Endothelial cell of umbilical vein (primary cell): ENCODE results near the gene SLC25A31. TPM values are rescaled to one million over a fixed set of nuclear protein-coding genes. Genes with fewer than 3 reads are reported as not detected.

ENCODE experiments used
- BruUV-seq: library from RNA; stranded (reverse); fragments of 400-500 nt; replicated peaks from 2 replicates; lab custom pipeline; 2021; lab: Mats Ljungman, UMichigan
- CTCF ChIA-PET: fragments of 300-600, 350-600 bp; sonication (Branson Sonifier 250); formaldehyde crosslinking; loops from one replicate; lab custom pipeline; 2021; ENCODE audit warnings: antibody characterized with exemption, inconsistent platforms; lab: Charles Lee
- POLR2A ChIA-PET: fragments of 300-600, 350-600 bp; sonication (Branson Sonifier 250); formaldehyde crosslinking; loops from one replicate; lab custom pipeline; 2021; ENCODE audit warnings: antibody characterized with exemption, inconsistent platforms; lab: Charles Lee
- DNase-seq: peaks from one replicate; pipeline ENCODE4 v3.0.0-alpha.2; 2011; ENCODE audit warnings: low read depth, low spot score
- FAIRE-seq: peaks from 2 replicates; lab custom pipeline; 2011; peaks lifted over from hg19 to GRCh38; lab: Jason Lieb, UNC
- H2AFZ ChIP-seq: 2 replicates; pipeline ENCODE4 v1.6.0; 2012; ENCODE audit warnings: low read depth, low read length, control low read depth, inconsistent platforms
- H3K27ac ChIP-seq: 2 replicates; pipeline ENCODE4 v1.5.1; 2011; ENCODE audit warnings: low read depth, mild to moderate bottlenecking, control low read depth, low read length, moderate library complexity; ENCODE audit not compliant: insufficient read depth
- H3K27me3 ChIP-seq, 2 experiments: 2 replicates each; pipeline versions ENCODE4 v1.6.0 to v1.6.1; 2011; ENCODE audit warnings: low read length in 2 of 2, mixed read lengths in 1 of 2; ENCODE audit not compliant: control insufficient read depth in 2 of 2, insufficient read depth in 2 of 2
- H3K36me3 ChIP-seq, 2 experiments: 2 replicates in 1 of 2; 3 replicates in 1 of 2; pipeline ENCODE4 v1.5.1; 2011; ENCODE audit warnings: low read length in 2 of 2, mild to moderate bottlenecking in 1 of 2, moderate library complexity in 1 of 2; ENCODE audit not compliant: control insufficient read depth in 2 of 2, insufficient read depth in 2 of 2; ENCODE audit errors: extremely low read depth in 1 of 2
- H3K4me1 ChIP-seq: 3 replicates; pipeline ENCODE4 v1.5.1; 2011; ENCODE audit warnings: mild to moderate bottlenecking, low read length; ENCODE audit not compliant: control insufficient read depth, insufficient read depth; ENCODE audit errors: extremely low read depth
- H3K4me2 ChIP-seq: 2 replicates; pipeline ENCODE4 v1.6.1; 2011; ENCODE audit warnings: low read length, control low read depth, mixed read lengths; ENCODE audit not compliant: insufficient read depth
- H3K4me3 ChIP-seq, 3 experiments: fragments of 200-600 bp in 1 of 3; sonication (generic), shearing (Covaris generic) in 1 of 3; replicated peaks in 1 of 3; 2 replicates each; pipeline ENCODE4 v1.5.1; 2011 to 2016; ENCODE audit warnings: control low read depth in 3 of 3, low read length in 3 of 3, mild to moderate bottlenecking in 2 of 3, inconsistent platforms in 1 of 3, low read depth in 1 of 3, moderate library complexity in 1 of 3; ENCODE audit not compliant: insufficient read depth in 1 of 3
- H3K79me2 ChIP-seq: 2 replicates; pipeline ENCODE4 v1.6.0; 2012; ENCODE audit warnings: low read length, inconsistent platforms; ENCODE audit not compliant: control insufficient read depth, insufficient read depth
- H3K9ac ChIP-seq: replicated peaks from 2 replicates; pipeline ENCODE3; 2011; ENCODE audit warnings: low read length, control low read depth; ENCODE audit not compliant: insufficient read depth; ENCODE audit errors: extremely low read depth
- H3K9me1 ChIP-seq: replicated peaks from 3 replicates; pipeline ENCODE4 v1.6.0; 2011; ENCODE audit warnings: mild to moderate bottlenecking, low read length; ENCODE audit not compliant: control insufficient read depth, insufficient read depth; ENCODE audit errors: extremely low read depth
- H3K9me3 ChIP-seq: replicated peaks from 2 replicates; pipeline ENCODE4 v1.5.1; 2012; ENCODE audit warnings: low read length, inconsistent platforms; ENCODE audit not compliant: control insufficient read depth, insufficient read depth
- H4K20me1 ChIP-seq: replicated peaks from 2 replicates; pipeline ENCODE3; 2011; ENCODE audit warnings: mild to moderate bottlenecking, low read length; ENCODE audit not compliant: control insufficient read depth, insufficient read depth; ENCODE audit errors: extremely low read depth
- CTCF ChIP-seq, 2 donors: IDR thresholded peaks; 1 replicate in 1 of 2; 2 replicates in 1 of 2; pipeline ENCODE4 v1.5.1; 2011; ENCODE audit warnings: low read length in 2 of 2, mild to moderate bottlenecking in 2 of 2, moderate library complexity in 2 of 2, control low read depth in 1 of 2, inconsistent platforms in 1 of 2, low read depth in 1 of 2; ENCODE audit not compliant: insufficient read depth in 1 of 2; ENCODE audit errors: extremely low read depth in 1 of 2
- EZH2 ChIP-seq: IDR thresholded peaks from 2 replicates; pipeline ENCODE4 v1.6.1; 2012; ENCODE audit warnings: borderline replicate concordance, low read depth, mild to moderate bottlenecking, moderate library complexity, low read length, inconsistent platforms; ENCODE audit not compliant: severe bottlenecking
- FOS ChIP-seq: IDR thresholded peaks from 2 replicates; pipeline ENCODE4 v1.6.1; 2011; ENCODE audit warnings: mild to moderate bottlenecking, low read length, moderate library complexity, borderline replicate concordance; ENCODE audit not compliant: insufficient read depth
- GATA2 ChIP-seq: IDR thresholded peaks from 2 replicates; pipeline ENCODE4 v1.7.0; 2011; ENCODE audit warnings: low read depth, mild to moderate bottlenecking, moderate library complexity, mixed read lengths, low read length; ENCODE audit not compliant: insufficient read length, insufficient read depth
- JUN ChIP-seq: IDR thresholded peaks from 2 replicates; pipeline ENCODE4 v1.6.1; 2011; ENCODE audit warnings: borderline replicate concordance, low read depth; ENCODE audit not compliant: insufficient read length, insufficient read depth
- MAX ChIP-seq: IDR thresholded peaks from 2 replicates; pipeline ENCODE4 v1.6.1; 2011; ENCODE audit not compliant: insufficient read depth, insufficient read length
- MYC ChIP-seq: IDR thresholded peaks from one replicate; pipeline ENCODE4 v1.6.1; 2011; ENCODE audit warnings: mild to moderate bottlenecking, low read depth, low read length
- POLR2A ChIP-seq: IDR thresholded peaks from 2 replicates; pipeline ENCODE4 v1.6.1; 2012; ENCODE audit warnings: low read depth, mild to moderate bottlenecking, control low read depth, low read length
- POLR2AphosphoS5 ChIP-seq: IDR thresholded peaks from 2 replicates; pipeline ENCODE4 v1.6.1; 2012; ENCODE audit warnings: low read depth, mild to moderate bottlenecking, control low read depth, low read length, moderate library complexity; ENCODE audit not compliant: insufficient read depth
- dilution Hi-C: fragments of 300-500 bp; cut with MboI; formaldehyde crosslinking; loops from one replicate; pipeline ENCODE4 v1.15.0; 2019; ENCODE audit warnings: low sequenced_read_pairs; ENCODE audit not compliant: extremely low pct_ligation_motif_present
- intact Hi-C: fragments of 100-400 bp; cut with micrococcal nuclease; formaldehyde crosslinking; loops from one replicate; pipeline ENCODE4 v1.10.0; 2022
- polyA plus RNA-seq, 4 experiments: library from polyadenylated mRNA; depleted of rRNA in 3 of 4; stranded (reverse) in 3 of 4; unstranded in 1 of 4; fragments of >200 nt; gene quantifications; 2 replicates each; pipeline versions ENCODE4 v1.2.1 to v1.2.3, GENCODE V29; 2011 to 2012; ENCODE audit warnings: missing spikeins in 1 of 4
- total RNA-seq: library from RNA; stranded (reverse); gene quantifications from 2 replicates; pipeline ENCODE4 v1.2.3, GENCODE V29; 2021

The SLC25A31 gene
- total and polyA plus RNA-seq, 2 donors (not counting 3 experiments of a cell fraction or from before 2014, with no cell fraction given): not detected

- dilution Hi-C loops: no loop called here
- CTCF ChIA-PET: no interaction called here
- Histone ChIP-seq H3K27ac (no peak overlapping the region), H3K79me2 (no peaks in the 10 kb centered on the region), H3K9me1 (no peaks in the 10 kb centered on the region), H2AFZ (no peak overlapping the region), H3K9me3 (no peaks in the 10 kb centered on the region), H3K4me1 (no peaks in the 10 kb centered on the region), H4K20me1 (no peaks in the 10 kb centered on the region), H3K4me2 (no peak overlapping the region), H3K4me3 (no peak overlapping the region), H3K36me3 (no peaks in the 10 kb centered on the region), H3K9ac (no peak overlapping the region), H3K27me3 (no peaks in the 10 kb centered on the region)
- intact Hi-C loops: no loop called here
- TF ChIP-seq FOS (peak; percentile 11), MYC (no peak)
- FAIRE-seq (no peak), DNase-seq (no peak)
- no TSS peak for BruUV-seq
- POLR2A ChIA-PET: no interaction called here
Observed at GRCh38 chr4:127756906-127757305, 26.7 kb downstream of the SLC25A31 start.

GRCh38 chr4:127759228-127759820 is 29.1 kb downstream of the SLC25A31 start:
- Histone ChIP-seq H3K79me2 (no peaks in the 10 kb centered on the region), H3K27me3 (no peaks in the 10 kb centered on the region), H3K4me3 (no peak overlapping the region), H3K9me3 (no peaks in the 10 kb centered on the region), H4K20me1 (no peaks in the 10 kb centered on the region), H2AFZ (no peak overlapping the region), H3K4me1 (no peaks in the 10 kb centered on the region), H3K9ac (no peak overlapping the region), H3K4me2 (no peak overlapping the region), H3K9me1 (no peaks in the 10 kb centered on the region), H3K36me3 (no peaks in the 10 kb centered on the region), H3K27ac (no peak overlapping the region)
- ChIA-PET CTCF (no interaction called here), POLR2A (no interaction called here)
- dilution Hi-C loops (no loop called here), intact Hi-C loops (no loop called here)
- FAIRE-seq (no peak), DNase-seq (no peak)
- no TSS peak for BruUV-seq
- TF ChIP-seq FOS (no peak), POLR2AphosphoS5 (no peak), EZH2 (no peak), JUN (no peak), MAX (no peak), CTCF (IDR thresholded peaks at IDR 0.05; ENCODE audit: extremely low read depth in 1 of 2, insufficient read depth in 1 of 2, low read depth in 1 of 2, low read length in 2 of 2) (no peak), MYC (no peak), POLR2A (no peak), GATA2 (no peak)
